Measurements from ENCODE around the gene GFRA4. TPM values are rescaled to one million over a fixed set of nuclear protein-coding genes. Genes with fewer than 3 reads are reported as not detected.

GFRA4 gene
- total RNA-seq, 2 donors from 2014 or later, result not detected

- Histone ChIP-seq H3K4me3 (no peak overlapping the region), H3K27ac (no peak overlapping the region), H3K27me3 (replicated peaks; ENCODE audit: insufficient read depth) (no peaks in the 10 kb centered on the region), H3K36me3 (no peaks in the 10 kb centered on the region), H3K9me3 (no peaks in the 10 kb centered on the region), H3K4me1 (ENCODE audit: control insufficient read depth in 1 of 2, low read depth in 2 of 2) (peaks cover 0 to 9% of the 10 kb centered on the region in 2 donors)
- ATAC-seq (ENCODE audit: insufficient number of reproducible peaks, low FRiP score, low read depth) (no peak), DNase-seq (ENCODE audit: low spot score) (no peak)
- no peak for TF ChIP-seq CTCF (IDR thresholded peaks at IDR 0.05)
Measured at GRCh38 chr20:3658019-3658715, 5.0 kb downstream of the GFRA4 start.

GRCh38 chr20:3655131-3655405, 8.1 kb downstream of the GFRA4 start:
- DNase-seq (ENCODE audit: low spot score) (no peak), ATAC-seq (ENCODE audit: insufficient number of reproducible peaks, low FRiP score, low read depth) (no peak)
- no peaks in the 10 kb centered on the region for H3K9me3 ChIP-seq

DNA sequence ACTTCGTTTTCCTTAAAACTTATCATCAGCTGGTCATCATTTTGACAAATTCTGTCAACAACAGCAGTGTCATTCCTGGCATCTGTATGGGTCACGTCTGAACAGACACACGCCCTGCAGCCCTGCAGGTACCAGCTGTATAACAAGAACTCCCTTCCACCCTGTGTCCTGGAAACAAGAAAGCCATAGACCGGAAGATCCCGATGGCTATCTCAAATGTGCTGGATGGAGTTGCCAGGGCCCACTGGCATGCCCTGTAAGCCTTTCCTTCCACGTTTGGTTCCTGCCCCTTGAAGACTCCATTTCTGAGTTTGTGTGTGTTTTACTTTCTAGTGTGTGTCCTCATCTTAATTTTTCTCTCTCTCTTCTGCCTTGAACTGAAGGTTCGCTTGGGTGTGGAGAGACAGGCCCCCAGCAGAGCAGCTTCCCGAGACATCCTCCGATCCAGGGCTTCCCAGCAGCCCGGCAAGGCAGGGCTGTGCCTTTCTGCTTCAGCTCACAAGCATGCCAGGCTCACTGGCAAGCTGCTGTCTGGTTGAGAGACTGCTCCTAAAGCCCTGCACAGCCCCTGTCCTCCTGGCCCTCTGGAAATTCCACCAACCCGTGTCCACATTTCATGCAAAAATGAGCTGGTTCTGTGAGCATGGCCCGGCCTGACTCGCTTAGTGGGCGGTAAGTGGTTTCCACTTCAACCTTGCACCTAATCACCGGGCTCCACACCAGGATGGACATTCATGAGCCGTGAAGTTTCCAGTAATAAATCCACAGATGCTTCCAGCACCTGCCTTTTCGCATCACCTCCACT, 8.7 kb downstream of the GFRA4 start:
- H3K4me3 ChIP-seq, result no peak overlapping the region
- DNase-seq (ENCODE audit: low spot score) (no peak), ATAC-seq (ENCODE audit: insufficient number of reproducible peaks, low FRiP score, low read depth) (no peak)

More at GRCh38 chr20:3655131-3655405, 8.1 kb downstream of the GFRA4 start:
- Histone ChIP-seq H3K4me1 (ENCODE audit: control insufficient read depth in 1 of 2, low read depth in 2 of 2) (no peaks in the 10 kb centered on the region), H3K4me3 (no peak overlapping the region), H3K36me3 (no peaks in the 10 kb centered on the region), H3K27me3 (replicated peaks; ENCODE audit: insufficient read depth) (no peaks in the 10 kb centered on the region), H3K27ac (no peak overlapping the region)
- no peak for TF ChIP-seq CTCF (IDR thresholded peaks at IDR 0.05)

DNA sequence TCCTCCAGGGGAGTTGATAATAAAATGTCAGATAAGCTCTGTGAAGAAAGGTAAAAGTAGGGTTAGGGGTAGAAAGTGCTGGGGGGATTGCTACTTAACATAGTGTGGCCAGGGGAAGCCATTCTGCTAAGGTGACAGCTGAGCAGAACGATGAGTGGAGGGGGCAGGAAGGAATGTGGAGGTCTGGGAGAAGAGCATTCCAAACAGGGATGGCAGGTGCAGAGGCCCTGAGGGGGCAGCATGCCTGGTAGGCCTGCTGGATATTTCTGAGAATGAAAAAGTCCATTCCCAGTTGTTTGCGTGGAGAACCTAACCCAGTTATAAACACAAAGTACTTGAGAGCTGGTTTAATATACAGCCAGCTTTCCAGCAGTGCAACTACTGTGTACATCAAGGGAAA, 9.3 kb downstream of the GFRA4 start:
- Histone ChIP-seq H3K4me1 (ENCODE audit: control insufficient read depth in 1 of 2, low read depth in 2 of 2) (no peaks in the 10 kb centered on the region), H3K36me3 (peaks cover 2% of the 10 kb centered on the region), H3K4me3 (no peak overlapping the region), H3K9me3 (no peaks in the 10 kb centered on the region), H3K27me3 (replicated peaks; ENCODE audit: insufficient read depth) (no peaks in the 10 kb centered on the region), H3K27ac (no peak overlapping the region)
- DNase-seq (ENCODE audit: low spot score) (no peak), ATAC-seq (ENCODE audit: insufficient number of reproducible peaks, low FRiP score, low read depth) (no peak)
- TF ChIP-seq CTCF (IDR thresholded peaks at IDR 0.05), result no peak

More for the DNA sequence above, 8.7 kb downstream of the GFRA4 start:
- Histone ChIP-seq H3K27me3 (replicated peaks; ENCODE audit: insufficient read depth) (no peaks in the 10 kb centered on the region), H3K4me1 (ENCODE audit: control insufficient read depth in 1 of 2, low read depth in 2 of 2) (no peaks in the 10 kb centered on the region), H3K36me3 (no peaks in the 10 kb centered on the region), H3K9me3 (no peaks in the 10 kb centered on the region), H3K27ac (no peak overlapping the region)
- no peak for TF ChIP-seq CTCF (IDR thresholded peaks at IDR 0.05)

DNA sequence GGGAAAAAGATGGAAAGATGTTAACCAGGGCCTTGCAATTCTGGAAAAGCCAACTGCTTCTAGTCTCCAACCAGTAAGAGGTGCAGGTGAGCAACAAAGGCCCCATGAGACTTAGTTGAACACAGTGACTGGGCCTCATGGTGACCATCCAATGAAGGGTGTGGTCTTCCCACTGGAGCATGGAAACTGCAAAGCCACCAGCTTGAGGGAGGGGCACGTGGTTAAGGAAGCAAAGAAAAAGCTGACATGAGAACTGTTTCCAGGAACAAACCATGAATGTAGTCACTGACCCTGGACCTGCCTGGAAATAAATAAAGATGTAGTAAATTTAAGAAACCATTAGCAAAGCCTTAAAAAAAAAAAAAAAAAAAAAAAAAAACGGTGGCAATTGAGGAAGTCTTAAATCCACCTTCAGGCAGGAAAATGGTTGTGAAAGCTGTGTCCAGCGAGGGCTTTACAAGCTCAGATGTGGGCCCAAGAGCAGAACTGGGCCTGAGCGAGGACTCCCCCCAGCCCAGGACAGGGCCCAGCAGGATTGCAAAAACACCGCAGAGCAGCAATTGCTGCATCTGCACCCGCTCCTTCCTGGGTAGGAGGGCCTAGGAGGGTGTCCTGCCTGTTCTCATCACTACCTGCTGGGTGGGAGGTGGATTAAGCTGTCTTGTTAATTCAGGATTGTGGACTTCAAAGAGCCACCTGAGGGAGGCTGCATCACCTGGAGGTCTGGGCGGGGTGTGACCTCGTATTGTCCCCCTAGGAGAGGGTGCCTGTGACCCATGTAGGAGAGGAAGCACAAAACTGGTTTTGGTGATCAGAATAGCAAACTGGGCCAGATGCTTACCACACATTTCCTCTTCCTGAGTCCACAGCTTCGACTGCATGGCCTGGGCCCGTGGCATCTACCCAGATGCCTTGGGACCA, 10.3 kb downstream of the GFRA4 start:
- peaks cover 4% of the 10 kb centered on the region for H3K36me3 ChIP-seq
- no peak overlapping the region for H3K4me3 ChIP-seq
- H3K9me3 ChIP-seq, result no peaks in the 10 kb centered on the region
- no peaks in the 10 kb centered on the region for H3K27me3 ChIP-seq (replicated peaks; ENCODE audit: insufficient read depth)
- H3K4me1 ChIP-seq (ENCODE audit: control insufficient read depth in 1 of 2, low read depth in 2 of 2), result no peaks in the 10 kb centered on the region
- no peak for ATAC-seq (ENCODE audit: insufficient number of reproducible peaks, low FRiP score, low read depth)
- no peak for TF ChIP-seq CTCF (IDR thresholded peaks at IDR 0.05)
- no peak overlapping the region for H3K27ac ChIP-seq
- DNase-seq (ENCODE audit: low spot score), result no peak

All from thoracic aorta (tissue), 2 donors.